CD14-positive monocyte (primary cell): Measurements from ENCODE around the gene CHIT1. TPM values are rescaled to one million over a fixed set of nuclear protein-coding genes. Genes with fewer than 3 reads are reported as not detected.
A peak's percentile ranks its signal among the peaks of the same experiment; 100 is the strongest.
"Not testable (repeated sequence)": the region's sequence is repeated elsewhere in the genome, so short reads cannot be mapped to it uniquely, and the experiment has no call there.

Experiments used
- DNase-seq, 3 donors: peaks; one replicate each; pipeline ENCODE4 v3.0.0-alpha.2; 2011 to 2022
- H2AFZ ChIP-seq: 2 replicates; pipeline ENCODE4 v1.6.0; 2012; ENCODE audit warnings: mild to moderate bottlenecking, low read depth, low read length, inconsistent platforms; ENCODE audit not compliant: insufficient read depth, poor library complexity, severe bottlenecking
- H3K27ac ChIP-seq, 2 donors: 1 replicate in 1 of 2; 2 replicates in 1 of 2; pipeline ENCODE4 v1.5.1; 2012 to 2013; ENCODE audit warnings: low read length in 2 of 2, control low read depth in 1 of 2, inconsistent platforms in 1 of 2, low read depth in 1 of 2, mild to moderate bottlenecking in 1 of 2
- H3K27me3 ChIP-seq, 2 donors: one replicate each; pipeline versions ENCODE4 v1.6.0 to v1.6.1; 2011 to 2013; ENCODE audit warnings: low read length in 2 of 2; ENCODE audit not compliant: control insufficient read depth in 2 of 2, insufficient read depth in 2 of 2
- H3K36me3 ChIP-seq, 2 donors: replicated peaks in 1 of 2; 1 replicate in 1 of 2; 2 replicates in 1 of 2; pipeline versions ENCODE4 v1.5.1 to v1.6.1; 2012 to 2013; ENCODE audit warnings: low read length in 2 of 2, control low read depth in 1 of 2, inconsistent platforms in 1 of 2, mild to moderate bottlenecking in 1 of 2; ENCODE audit not compliant: insufficient read depth in 2 of 2, control insufficient read depth in 1 of 2
- H3K4me1 ChIP-seq, 2 donors: 1 replicate in 1 of 2; 2 replicates in 1 of 2; pipeline versions ENCODE4 v1.5.1 to v1.6.1; 2012 to 2013; ENCODE audit warnings: low read length in 2 of 2, control low read depth in 1 of 2, inconsistent platforms in 1 of 2, mild to moderate bottlenecking in 1 of 2, moderate library complexity in 1 of 2; ENCODE audit not compliant: insufficient read depth in 2 of 2, control insufficient read depth in 1 of 2
- H3K4me2 ChIP-seq: replicated peaks from 2 replicates; pipeline ENCODE3; 2012; ENCODE audit warnings: low read length, moderate library complexity, mild to moderate bottlenecking; ENCODE audit not compliant: poor library complexity, severe bottlenecking; ENCODE audit errors: extremely low read depth
- H3K4me3 ChIP-seq, 3 experiments: fragments of 200-600 bp in 1 of 3; sonication (generic) in 1 of 3; replicated peaks in 1 of 3; 1 replicate in 2 of 3; 2 replicates in 1 of 3; pipeline ENCODE4 v1.5.1; 2011 to 2013; ENCODE audit warnings: low read length in 3 of 3, mild to moderate bottlenecking in 3 of 3, control low read depth in 2 of 3, low read depth in 2 of 3, inconsistent platforms in 1 of 3, moderate library complexity in 1 of 3
- H3K79me2 ChIP-seq: 2 replicates; pipeline ENCODE4 v1.6.0; 2012; ENCODE audit warnings: mild to moderate bottlenecking, control low read depth, inconsistent platforms, low read length, moderate library complexity; ENCODE audit not compliant: insufficient read depth
- H3K9ac ChIP-seq: 2 replicates; pipeline ENCODE4 v1.6.0; 2017; ENCODE audit warnings: low read length, mild to moderate bottlenecking; ENCODE audit not compliant: insufficient read depth, poor library complexity, severe bottlenecking
- H3K9me3 ChIP-seq, 2 donors: replicated peaks in 1 of 2; 1 replicate in 1 of 2; 2 replicates in 1 of 2; pipeline versions ENCODE4 v1.5.1 to v1.6.1; 2012 to 2013; ENCODE audit warnings: low read length in 2 of 2, control low read depth in 1 of 2; ENCODE audit not compliant: control insufficient read depth in 1 of 2, insufficient read depth in 1 of 2
- H4K20me1 ChIP-seq: 2 replicates; pipeline ENCODE4 v1.6.0; 2012; ENCODE audit warnings: mild to moderate bottlenecking, low read length, control low read depth, moderate library complexity; ENCODE audit not compliant: insufficient read depth
- H3K27ac Mint-ChIP-seq, 7 donors: one replicate each; pipeline ENCODE4 v1.8.0; 2020; ENCODE audit warnings: mild to moderate bottlenecking in 7 of 7, mixed read lengths in 7 of 7, moderate library complexity in 6 of 7, inconsistent platforms in 2 of 7
- H3K27me3 Mint-ChIP-seq, 3 donors: one replicate each; pipeline ENCODE4 v1.8.0; 2021 to 2022; ENCODE audit warnings: low read depth in 3 of 3, mild to moderate bottlenecking in 3 of 3, mixed read lengths in 3 of 3, moderate library complexity in 3 of 3, inconsistent platforms in 1 of 3
- H3K36me3 Mint-ChIP-seq, 2 donors: one replicate each; pipeline ENCODE4 v1.8.0; 2020; ENCODE audit warnings: mixed read lengths in 2 of 2, inconsistent platforms in 1 of 2, mild to moderate bottlenecking in 1 of 2
- H3K4me1 Mint-ChIP-seq: one replicate; pipeline ENCODE4 v1.8.0; 2020; ENCODE audit warnings: mild to moderate bottlenecking, mixed read lengths
- H3K4me3 Mint-ChIP-seq, 2 donors: one replicate each; pipeline ENCODE4 v1.8.0; 2020; ENCODE audit warnings: mild to moderate bottlenecking in 2 of 2, mixed read lengths in 2 of 2, moderate library complexity in 1 of 2
- H3K9me3 Mint-ChIP-seq, 7 donors: one replicate each; pipeline ENCODE4 v1.8.0; 2020 to 2022; ENCODE audit warnings: mixed read lengths in 7 of 7, mild to moderate bottlenecking in 6 of 7, moderate library complexity in 6 of 7, inconsistent platforms in 2 of 7
- CTCF ChIP-seq: fragments of 200-600 bp; IDR thresholded peaks from one replicate; pipeline ENCODE4 v1.8.0; 2022; ENCODE audit warnings: antibody characterized with exemption, mild to moderate bottlenecking
- WGBS: methylation state at CpG from one replicate; pipeline ENCODE4 v1.1.5; 2013; ENCODE audit warnings: missing lambda C conversion rate; ENCODE audit not compliant: insufficient coverage; 5-methylcytosine and 5-hydroxymethylcytosine counted together
- intact Hi-C, 2 donors: fragments of 100-400 bp; cut with micrococcal nuclease; formaldehyde crosslinking; loops; one replicate each; pipeline versions ENCODE4 v1.15.0 to v1.15.1; 2023
- polyA plus RNA-seq, 3 donors: library from polyadenylated mRNA; depleted of rRNA in 1 of 3; unstranded in 2 of 3; stranded (reverse) in 1 of 3; fragments of 300-500 nt in 2 of 3; fragments of >200 nt in 1 of 3; fragmentation: Illumina TruSeq in 2 of 3; gene quantifications; 1 replicate in 2 of 3; 2 replicates in 1 of 3; pipeline ENCODE4 v1.2.3, GENCODE V29; 2012 to 2021

CHIT1 gene
- polyA plus RNA-seq, 3 donors = 0.08 to 0.51 TPM; not detected in 1

GRCh38 chr1:203267347-203267846 is 37.9 kb upstream of the CHIT1 start:
- H3K27ac ChIP-seq = peak overlapping the region in 1 of 2 donors; percentile 54
- no peaks in the 10 kb centered on the region for H3K79me2 ChIP-seq
- H3K4me3 Mint-ChIP-seq = peak overlapping the region; percentile 90 to 96
- peak overlapping the region; percentile 49 for H3K9ac ChIP-seq
- H3K4me2 ChIP-seq = peak overlapping the region; percentile 90
- no peaks in the 10 kb centered on the region for H3K9me3 Mint-ChIP-seq
- peak overlapping the region; percentile 86 for H2AFZ ChIP-seq
- intact Hi-C loops = loop anchor here (5.0 to 10.0 kb wide), 2 partner anchors 230 to 437 kb away; no protein-coding TSS in a partner anchor
- peak; percentile 93 for TF ChIP-seq CTCF
- no peaks in the 10 kb centered on the region for H3K36me3 Mint-ChIP-seq
- H3K4me1 Mint-ChIP-seq = peaks cover 13% of the 10 kb centered on the region
- H3K4me3 ChIP-seq = peak overlapping the region; percentile 35 to 79 (median 40)
- WGBS = 0% methylated on average over 17 of the region's 20 CpGs
- H3K36me3 ChIP-seq = no peaks in the 10 kb centered on the region
- H3K27me3 ChIP-seq = no peaks in the 10 kb centered on the region
- H4K20me1 ChIP-seq = no peaks in the 10 kb centered on the region
- peak overlapping the region; percentile 51 to 93 (median 78) for H3K27ac Mint-ChIP-seq
- peaks cover 16% of the 10 kb centered on the region in 2 donors for H3K4me1 ChIP-seq
- DNase-seq = peak; percentile 80 to 87 (median 81)
- H3K27me3 Mint-ChIP-seq = peaks cover 3 to 10% (median 3%) of the 10 kb centered on the region in 3 donors
- H3K9me3 ChIP-seq = no peaks in the 10 kb centered on the region

GRCh38 chr1:203266140-203266539 is 36.7 kb upstream of the CHIT1 start:
- H3K36me3 Mint-ChIP-seq, H3K4me2 ChIP-seq, H3K4me3 ChIP-seq, H3K9ac ChIP-seq, H3K4me3 Mint-ChIP-seq, H3K27ac Mint-ChIP-seq, H3K9me3 ChIP-seq, H3K79me2 ChIP-seq, DNase-seq, H3K27me3 ChIP-seq, H3K36me3 ChIP-seq, H4K20me1 ChIP-seq, H3K27ac ChIP-seq, H2AFZ ChIP-seq, H3K9me3 Mint-ChIP-seq: not testable (repeated sequence)
- intact Hi-C loops = loop anchor here (5.0 to 10.0 kb wide), 2 partner anchors 229 to 439 kb away; no protein-coding TSS in a partner anchor
- Mint-ChIP-seq H3K27me3 (peaks cover 8 to 12% (median 11%) of the 10 kb centered on the region in 3 donors), H3K4me1 (peaks cover 10% of the 10 kb centered on the region)
- H3K4me1 ChIP-seq = peaks cover 13 to 14% of the 10 kb centered on the region in 2 donors
- no CpG with 5 or more reads among the region's 5 CpGs for WGBS
